HepG2 (cell line): ENCODE results near the gene ACSS1. TPM values are rescaled to one million over a fixed set of nuclear protein-coding genes. Genes with fewer than 3 reads are reported as not detected.

Source experiments
- ATF2 ChIP-seq: sonication (generic); formaldehyde crosslinking; IDR thresholded peaks from 2 replicates; pipeline ENCODE4 v1.4.0; 2020; ENCODE audit warnings: missing genetic modification reagents
- GABPB1 ChIP-seq: IDR thresholded peaks from 2 replicates; pipeline ENCODE4 v1.6.1; 2016; ENCODE audit warnings: mild to moderate bottlenecking, missing genetic modification reagents, moderate library complexity, missing compliant biosample characterization
- HDAC1 ChIP-seq: sonication (generic); formaldehyde crosslinking; IDR thresholded peaks from 2 replicates; pipeline ENCODE4 v1.5.1; 2020; ENCODE audit warnings: mild to moderate bottlenecking, missing genetic modification reagents
- IKZF5 ChIP-seq: IDR thresholded peaks from 2 replicates; pipeline ENCODE4 v1.6.1; 2018; ENCODE audit warnings: missing genetic modification reagents, mild to moderate bottlenecking, missing compliant biosample characterization
- RARA ChIP-seq: IDR thresholded peaks from 2 replicates; pipeline ENCODE4 v1.6.1; 2016; ENCODE audit warnings: missing genetic modification reagents, missing compliant biosample characterization
- RXRB ChIP-seq: IDR thresholded peaks from 2 replicates; pipeline ENCODE4 v1.6.1; 2016; ENCODE audit warnings: borderline replicate concordance, missing genetic modification reagents, missing compliant biosample characterization
- SMAD3 ChIP-seq: sonication (generic); formaldehyde crosslinking; IDR thresholded peaks from 2 replicates; pipeline ENCODE4 v1.4.0; 2020; ENCODE audit warnings: missing genetic modification reagents
- SP5 ChIP-seq: IDR thresholded peaks from 2 replicates; pipeline ENCODE4 v1.6.1; 2016; ENCODE audit warnings: low read depth, borderline replicate concordance
- SRF ChIP-seq: IDR thresholded peaks from 2 replicates; pipeline ENCODE4 v1.6.1; 2011; ENCODE audit warnings: mild to moderate bottlenecking, low read depth, low read length, moderate library complexity
- TARDBP ChIP-seq: sonication (generic); formaldehyde crosslinking; IDR thresholded peaks from 2 replicates; pipeline ENCODE4 v1.8.0; 2022; ENCODE audit warnings: mild to moderate bottlenecking, missing genetic modification reagents
- ZBTB25 ChIP-seq: IDR thresholded peaks from 2 replicates; pipeline ENCODE4 v1.6.1; 2018; ENCODE audit warnings: missing genetic modification reagents
- ZNF142 ChIP-seq: sonication (generic); formaldehyde crosslinking; IDR thresholded peaks from 2 replicates; pipeline ENCODE4 v1.4.0; 2020; ENCODE audit warnings: missing genetic modification reagents
- ZNF232 ChIP-seq: sonication (generic); formaldehyde crosslinking; IDR thresholded peaks from 2 replicates; pipeline ENCODE4 v1.4.0; 2020; ENCODE audit warnings: missing genetic modification reagents, borderline replicate concordance
- ZNF296 ChIP-seq: sonication (generic); formaldehyde crosslinking; conservative IDR thresholded peaks from 2 replicates; pipeline ENCODE4 v1.5.0; 2020; ENCODE audit warnings: mild to moderate bottlenecking, missing genetic modification reagents
- ZNF432 ChIP-seq: sonication (generic); formaldehyde crosslinking; IDR thresholded peaks from 2 replicates; pipeline ENCODE4 v1.5.0; 2020; ENCODE audit warnings: missing genetic modification reagents, mild to moderate bottlenecking, borderline replicate concordance
- ZNF552 ChIP-seq: sonication (generic); formaldehyde crosslinking; IDR thresholded peaks from 2 replicates; pipeline ENCODE4 v1.9.0; 2022; ENCODE audit warnings: missing genetic modification reagents, mild to moderate bottlenecking, borderline replicate concordance
- ZNF572 ChIP-seq: sonication (generic); formaldehyde crosslinking; IDR thresholded peaks from 2 replicates; pipeline ENCODE4 v1.5.1; 2020; ENCODE audit warnings: mild to moderate bottlenecking, missing genetic modification reagents
- ZNF644 ChIP-seq: IDR thresholded peaks from 2 replicates; pipeline ENCODE4 v1.6.1; 2016; ENCODE audit warnings: low read depth
- ZNF768 ChIP-seq: sonication (generic); formaldehyde crosslinking; IDR thresholded peaks from 2 replicates; pipeline ENCODE4 v1.4.0; 2020; ENCODE audit warnings: missing genetic modification reagents
- ZNF772 ChIP-seq: sonication (generic); formaldehyde crosslinking; IDR thresholded peaks from 2 replicates; pipeline ENCODE4 v1.5.0; 2020; ENCODE audit warnings: mild to moderate bottlenecking, missing genetic modification reagents
- polyA plus RNA-seq, 8 experiments: library from polyadenylated mRNA; depleted of rRNA in 3 of 8; stranded (reverse) in 7 of 8; unstranded in 1 of 8; fragments of >200 nt; fragmentation: Illumina TruSeq in 4 of 8; extraction: Trizol in 4 of 8; gene quantifications; 2 replicates each; pipeline versions ENCODE4 v1.2.1 to v1.2.3, GENCODE V29; 2011 to 2016; ENCODE audit warnings: low read depth in 4 of 8, missing spikeins in 1 of 8, mixed read lengths in 1 of 8; ENCODE audit not compliant: insufficient read depth in 1 of 8
- total RNA-seq, 5 experiments: library from RNA; depleted of rRNA; stranded (reverse); fragments of >200 nt; fragmentation: Illumina TruSeq; extraction: Trizol; gene quantifications; 2 replicates each; pipeline ENCODE4 v1.2.3, GENCODE V29; 2016; ENCODE audit warnings: low read depth in 1 of 5

ACSS1 gene
- total and polyA plus RNA-seq, 2 of the 13 experiments (the other 11 are each of a cell fraction or from before 2014, with no cell fraction given): 15.2 to 41.6 TPM

- TF ChIP-seq ZNF552 (CRISPR knock-in tag) (peak; percentile 31; the same call in 1 of the 2 replicates), ZBTB25 (0 out of 2 replicates have a peak, but pooled peaks have one; percentile 16), RARA (peak; percentile 35), IKZF5 (CRISPR knock-in tag) (0 out of 2 replicates have a peak, but pooled peaks have one; percentile 35), TARDBP (CRISPR knock-in tag) (peak; percentile 67; the same call in 1 of the 2 replicates), ZNF432 (CRISPR knock-in tag) (no peak), SRF (no peak), ZNF572 (CRISPR knock-in tag) (no peak), ZNF644 (CRISPR knock-in tag) (no peak), ZNF142 (no peak), ZNF296 (0 out of 2 replicates have a peak, but pooled peaks have one; percentile 31), HDAC1 (CRISPR knock-in tag) (0 out of 2 replicates have a peak, but pooled peaks have one; percentile 27), RXRB (CRISPR knock-in tag) (peak; percentile 17; the same call in 1 of the 2 replicates), GABPB1 (CRISPR knock-in tag) (peak; percentile 27), ZNF772 (CRISPR knock-in tag) (0 out of 2 replicates have a peak, but pooled peaks have one; percentile 32), ZNF232 (CRISPR knock-in tag) (0 out of 2 replicates have a peak, but pooled peaks have one; percentile 55), ATF2 (peak; percentile 34; the same call in 1 of the 2 replicates), SP5 (peak; percentile 54; the same call in 1 of the 2 replicates), ZNF768 (0 out of 2 replicates have a peak, but pooled peaks have one; percentile 19), SMAD3 (CRISPR knock-in tag) (no peak)
Measured at GRCh38 chr20:25046181-25046641, 11.7 kb downstream of the ACSS1 start (continued).
